PC-9 (cell line): ENCODE data around the gene ZSCAN16.

ENCODE experiments used
- EZH2 ChIP-seq: fragments of 200-600 bp; sonication (generic); IDR thresholded peaks from 2 replicates; pipeline ENCODE4 v1.8.0; 2017; ENCODE audit warnings: antibody characterized with exemption, low read depth
- TF ChIP-seq, protein P1 (sequence below): fragments of 200-600 bp; sonication (generic); conservative IDR thresholded peaks from 2 replicates; pipeline ENCODE4 v1.6.1; 2017; ENCODE audit warnings: mixed run types, antibody characterized with exemption, mild to moderate bottlenecking, moderate library complexity

DNA sequence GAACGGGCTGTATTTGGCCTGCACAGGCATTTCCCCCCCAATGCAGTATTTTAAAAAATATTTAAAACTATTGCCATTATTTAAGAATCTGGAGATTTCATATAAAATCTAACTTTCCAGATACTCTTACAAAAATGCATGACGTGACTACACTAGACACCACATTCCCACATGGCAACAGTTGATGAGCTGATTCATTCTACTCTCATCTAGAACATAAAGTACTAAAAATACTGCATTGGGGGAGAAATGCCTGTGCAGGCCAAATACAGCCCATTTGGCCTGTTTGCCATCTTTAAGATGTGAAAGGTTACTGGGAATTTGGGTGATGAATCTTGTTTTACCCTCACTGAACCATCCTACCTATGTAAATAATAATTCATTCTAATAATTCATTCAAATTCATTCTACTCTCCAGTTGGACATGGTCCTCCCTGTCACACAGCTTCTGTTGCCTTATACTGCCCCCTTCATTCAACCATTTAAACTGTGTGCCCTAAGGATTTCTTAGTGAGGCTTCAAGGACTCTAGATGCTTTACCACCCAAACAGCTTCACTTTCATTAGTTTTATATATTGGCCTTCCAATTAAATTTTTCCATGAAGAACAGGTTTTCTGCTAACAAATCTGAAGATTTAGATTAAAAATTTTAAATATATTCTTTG lies 6.9 kb upstream of the ZSCAN16 start:
- TF ChIP-seq, protein P1, sequence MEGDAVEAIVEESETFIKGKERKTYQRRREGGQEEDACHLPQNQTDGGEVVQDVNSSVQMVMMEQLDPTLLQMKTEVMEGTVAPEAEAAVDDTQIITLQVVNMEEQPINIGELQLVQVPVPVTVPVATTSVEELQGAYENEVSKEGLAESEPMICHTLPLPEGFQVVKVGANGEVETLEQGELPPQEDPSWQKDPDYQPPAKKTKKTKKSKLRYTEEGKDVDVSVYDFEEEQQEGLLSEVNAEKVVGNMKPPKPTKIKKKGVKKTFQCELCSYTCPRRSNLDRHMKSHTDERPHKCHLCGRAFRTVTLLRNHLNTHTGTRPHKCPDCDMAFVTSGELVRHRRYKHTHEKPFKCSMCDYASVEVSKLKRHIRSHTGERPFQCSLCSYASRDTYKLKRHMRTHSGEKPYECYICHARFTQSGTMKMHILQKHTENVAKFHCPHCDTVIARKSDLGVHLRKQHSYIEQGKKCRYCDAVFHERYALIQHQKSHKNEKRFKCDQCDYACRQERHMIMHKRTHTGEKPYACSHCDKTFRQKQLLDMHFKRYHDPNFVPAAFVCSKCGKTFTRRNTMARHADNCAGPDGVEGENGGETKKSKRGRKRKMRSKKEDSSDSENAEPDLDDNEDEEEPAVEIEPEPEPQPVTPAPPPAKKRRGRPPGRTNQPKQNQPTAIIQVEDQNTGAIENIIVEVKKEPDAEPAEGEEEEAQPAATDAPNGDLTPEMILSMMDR, result no peak
- no peak for TF ChIP-seq EZH2
